ENCODE results near the gene FOXP1.

- TF ChIP-seq, protein P1, sequence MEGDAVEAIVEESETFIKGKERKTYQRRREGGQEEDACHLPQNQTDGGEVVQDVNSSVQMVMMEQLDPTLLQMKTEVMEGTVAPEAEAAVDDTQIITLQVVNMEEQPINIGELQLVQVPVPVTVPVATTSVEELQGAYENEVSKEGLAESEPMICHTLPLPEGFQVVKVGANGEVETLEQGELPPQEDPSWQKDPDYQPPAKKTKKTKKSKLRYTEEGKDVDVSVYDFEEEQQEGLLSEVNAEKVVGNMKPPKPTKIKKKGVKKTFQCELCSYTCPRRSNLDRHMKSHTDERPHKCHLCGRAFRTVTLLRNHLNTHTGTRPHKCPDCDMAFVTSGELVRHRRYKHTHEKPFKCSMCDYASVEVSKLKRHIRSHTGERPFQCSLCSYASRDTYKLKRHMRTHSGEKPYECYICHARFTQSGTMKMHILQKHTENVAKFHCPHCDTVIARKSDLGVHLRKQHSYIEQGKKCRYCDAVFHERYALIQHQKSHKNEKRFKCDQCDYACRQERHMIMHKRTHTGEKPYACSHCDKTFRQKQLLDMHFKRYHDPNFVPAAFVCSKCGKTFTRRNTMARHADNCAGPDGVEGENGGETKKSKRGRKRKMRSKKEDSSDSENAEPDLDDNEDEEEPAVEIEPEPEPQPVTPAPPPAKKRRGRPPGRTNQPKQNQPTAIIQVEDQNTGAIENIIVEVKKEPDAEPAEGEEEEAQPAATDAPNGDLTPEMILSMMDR (conservative IDR thresholded peaks at IDR 0.05 in 1 of 2, IDR thresholded peaks at IDR 0.05 in 1 of 2; ENCODE audit: low read depth in 1 of 2, low read length in 2 of 2) = no peak
- TF ChIP-seq EZH2 (IDR thresholded peaks at IDR 0.05; ENCODE audit: low read length, missing control alignments) = no peak
These were observed 164.2 kb downstream of the FOXP1 start for GRCh38 chr3:71419369-71419768.

Measured in fibroblast of lung (primary cell).